OCI-LY3 (cell line): ENCODE data around the gene CIAO1.

Source experiments
- CTCF ChIP-seq: fragments of 200-600, 300-600 bp; sonication (generic); IDR thresholded peaks from 2 replicates; pipeline ENCODE4 v1.5.1; 2014; ENCODE audit warnings: antibody characterized with exemption, low read length, low read depth
- EZH2phosphoT487 ChIP-seq: fragments of 200-600 bp; shearing (Covaris generic); IDR thresholded peaks from 2 replicates; pipeline ENCODE4 v1.6.1; 2018; ENCODE audit warnings: antibody characterized with exemption, mixed run types, low read depth

DNA sequence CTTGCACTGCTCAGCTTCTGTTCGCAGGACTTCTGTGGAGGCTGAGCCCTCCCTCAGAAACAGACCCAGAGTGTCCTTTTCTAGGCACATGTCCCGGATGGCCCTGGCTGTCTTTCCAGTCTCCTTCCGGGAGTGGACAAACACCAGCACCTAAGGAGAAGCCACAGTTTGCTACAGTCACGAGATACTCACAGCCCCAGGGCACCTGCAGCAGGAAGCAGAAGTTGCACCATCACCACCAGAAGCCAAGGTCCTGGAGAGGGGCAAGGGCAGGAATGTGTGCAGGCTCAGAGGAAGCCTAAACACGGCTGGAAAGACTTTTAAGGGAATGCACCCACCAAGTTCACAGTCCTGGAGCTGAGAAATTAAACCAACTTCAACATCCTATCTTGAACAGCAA, 25.7 kb downstream of the CIAO1 start:
- TF ChIP-seq CTCF (no peak), EZH2phosphoT487 (no peak)
